Loucy (cell line): ENCODE measurements around the gene MTO1.

Experiments
- EZH2phosphoT487 ChIP-seq: fragments of 200-600 bp; IDR thresholded peaks from 2 replicates; pipeline ENCODE4 v1.6.1; 2018; ENCODE audit warnings: antibody characterized with exemption, mild to moderate bottlenecking, moderate library complexity, borderline replicate concordance
- TF ChIP-seq, protein P1 (sequence below): fragments of 200-600 bp; sonication (generic); conservative IDR thresholded peaks from 2 replicates; pipeline ENCODE4 v1.5.1; 2014; ENCODE audit warnings: mild to moderate bottlenecking, antibody characterized with exemption, low read length

- TF ChIP-seq EZH2phosphoT487, result no peak
- TF ChIP-seq, protein P1, sequence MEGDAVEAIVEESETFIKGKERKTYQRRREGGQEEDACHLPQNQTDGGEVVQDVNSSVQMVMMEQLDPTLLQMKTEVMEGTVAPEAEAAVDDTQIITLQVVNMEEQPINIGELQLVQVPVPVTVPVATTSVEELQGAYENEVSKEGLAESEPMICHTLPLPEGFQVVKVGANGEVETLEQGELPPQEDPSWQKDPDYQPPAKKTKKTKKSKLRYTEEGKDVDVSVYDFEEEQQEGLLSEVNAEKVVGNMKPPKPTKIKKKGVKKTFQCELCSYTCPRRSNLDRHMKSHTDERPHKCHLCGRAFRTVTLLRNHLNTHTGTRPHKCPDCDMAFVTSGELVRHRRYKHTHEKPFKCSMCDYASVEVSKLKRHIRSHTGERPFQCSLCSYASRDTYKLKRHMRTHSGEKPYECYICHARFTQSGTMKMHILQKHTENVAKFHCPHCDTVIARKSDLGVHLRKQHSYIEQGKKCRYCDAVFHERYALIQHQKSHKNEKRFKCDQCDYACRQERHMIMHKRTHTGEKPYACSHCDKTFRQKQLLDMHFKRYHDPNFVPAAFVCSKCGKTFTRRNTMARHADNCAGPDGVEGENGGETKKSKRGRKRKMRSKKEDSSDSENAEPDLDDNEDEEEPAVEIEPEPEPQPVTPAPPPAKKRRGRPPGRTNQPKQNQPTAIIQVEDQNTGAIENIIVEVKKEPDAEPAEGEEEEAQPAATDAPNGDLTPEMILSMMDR, result no peak
These were observed 15.9 kb downstream of the MTO1 start for GRCh38 chr6:73477407-73477806.
